GM18520 (cell line): ENCODE data around the gene MYH1.
"Not testable (repeated sequence)": the region's sequence is repeated elsewhere in the genome, so short reads cannot be mapped to it uniquely, and the experiment has no call there.

Experiments used
- ATAC-seq: cut with Tn5 transposase; IDR thresholded peaks from one replicate; pipeline ENCODE4 v1.9.1; 2021; ENCODE audit not compliant: unreplicated experiment

MYH1 gene

DNA sequence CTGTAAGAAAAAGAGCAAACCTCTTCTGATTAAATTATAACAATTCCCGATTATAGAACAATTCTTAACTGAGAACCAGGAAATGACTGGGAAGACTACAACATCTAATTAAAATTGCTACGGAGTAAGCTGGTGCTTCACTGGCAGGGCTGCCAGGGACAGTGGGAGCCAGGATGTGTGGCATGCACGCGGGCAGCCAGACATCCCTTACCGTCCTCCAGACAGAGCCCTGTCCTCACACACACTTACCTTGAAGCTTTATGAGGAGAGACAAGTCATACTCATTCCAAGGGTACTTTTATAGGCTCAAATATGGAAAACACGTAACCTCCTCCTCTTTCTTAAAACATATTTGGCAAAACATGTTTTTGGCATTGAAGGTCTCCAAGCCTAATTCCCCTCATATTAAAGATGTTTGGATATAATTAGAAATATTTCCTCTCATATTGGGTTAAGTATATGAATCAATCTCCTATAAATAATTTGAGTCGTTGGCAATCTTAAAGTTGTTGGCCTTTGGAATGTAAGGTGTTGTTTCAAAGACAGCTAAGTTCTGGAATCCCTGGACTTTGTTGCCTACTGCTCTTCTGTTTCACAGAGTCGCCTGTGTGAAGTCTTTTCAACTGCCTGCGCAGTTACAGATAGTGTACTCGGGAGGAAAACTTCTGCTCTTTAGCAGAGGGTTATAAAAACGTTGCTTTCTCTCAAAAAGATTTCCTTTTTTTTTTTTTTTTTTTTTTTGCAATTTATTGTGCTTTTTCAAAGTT is at the start of gene MYH1:
Gene MYH1, minus strand, starts transcription at position 272 of the 767 bp plus-strand sequence. CDS start 1,900 bp downstream, outside the sequence.
- no peak for ATAC-seq

- no peak for ATAC-seq
Observed at GRCh38 chr17:10563991-10564660, 45.8 kb upstream of the MYH1 start.

DNA sequence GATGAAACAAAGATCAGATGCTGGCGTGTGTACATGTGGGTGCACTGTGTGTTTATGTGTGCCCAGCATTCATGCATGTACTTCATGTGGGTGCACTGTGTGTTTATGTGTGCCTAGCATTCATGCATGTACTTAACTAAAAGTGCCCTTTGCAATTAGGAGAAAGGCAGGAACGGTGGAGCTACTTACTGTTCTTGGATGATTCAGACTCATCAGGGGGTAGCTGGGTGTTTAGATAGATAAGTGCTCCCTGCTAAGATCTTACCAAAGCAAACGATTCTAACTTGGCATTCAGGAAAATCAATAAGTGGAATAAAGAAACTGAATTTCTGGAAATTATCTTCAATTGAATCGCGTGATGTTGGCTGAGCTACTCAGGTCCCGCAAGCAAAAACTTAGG is 39.7 kb upstream of the MYH1 start:
- ATAC-seq, result no peak

- ATAC-seq, result no peak
Observed at GRCh38 chr17:10557422-10557821, 39.1 kb upstream of the MYH1 start.

- ATAC-seq, result no peak
Observed at GRCh38 chr17:10556301-10557005, 38.1 kb upstream of the MYH1 start.

DNA sequence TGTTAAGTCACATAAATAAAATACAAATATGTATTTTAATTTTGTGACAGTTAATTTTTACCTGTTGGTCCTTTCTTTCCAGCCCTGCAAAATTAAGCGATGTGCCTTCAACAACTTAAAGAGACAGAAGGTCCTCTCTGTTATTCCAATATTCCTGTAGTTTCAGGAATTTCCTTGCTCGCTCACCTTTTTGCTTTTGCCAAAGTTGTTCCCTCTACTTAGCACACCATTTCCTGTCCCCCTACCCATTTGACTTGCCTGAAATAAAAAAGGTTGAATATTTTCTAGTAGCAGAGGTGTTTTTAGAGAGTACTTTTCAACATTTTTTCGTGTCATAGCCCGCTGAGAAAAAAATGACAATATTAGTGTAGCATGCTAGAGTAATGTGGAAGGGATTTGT is 31.7 kb upstream of the MYH1 start:
- ATAC-seq, result no peak

GRCh38 chr17:10549096-10549842 is 30.9 kb upstream of the MYH1 start, which contains the start of gene MYH2:
Gene MYH2, minus strand, starts transcription at chr17:10549658. Its CDS starts 1,738 bp downstream, at chr17:10547920.
- ATAC-seq, result no peak

- ATAC-seq, result no peak
Observed at GRCh38 chr17:10547351-10547750, 29.0 kb upstream of the MYH1 start.

DNA sequence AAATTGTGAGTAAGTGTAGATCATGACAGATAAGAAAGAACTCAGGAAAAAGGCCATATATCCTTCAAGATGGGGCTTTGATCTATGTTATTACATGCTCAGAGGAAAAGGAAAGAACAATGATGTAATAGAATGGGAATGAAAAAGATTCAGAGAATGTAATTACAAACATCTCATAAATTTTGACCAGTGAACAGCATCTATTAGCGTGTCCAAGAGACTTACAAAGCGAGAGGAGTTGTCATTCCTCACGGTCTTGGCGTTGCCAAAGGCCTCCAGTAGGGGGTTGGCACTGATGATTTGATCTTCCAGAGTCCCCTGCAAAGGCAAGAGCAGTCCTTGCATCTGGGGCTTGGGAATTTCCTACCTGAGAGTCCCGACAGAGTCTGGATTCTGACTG is 25.1 kb upstream of the MYH1 start:
- ATAC-seq, result not testable (repeated sequence)

DNA sequence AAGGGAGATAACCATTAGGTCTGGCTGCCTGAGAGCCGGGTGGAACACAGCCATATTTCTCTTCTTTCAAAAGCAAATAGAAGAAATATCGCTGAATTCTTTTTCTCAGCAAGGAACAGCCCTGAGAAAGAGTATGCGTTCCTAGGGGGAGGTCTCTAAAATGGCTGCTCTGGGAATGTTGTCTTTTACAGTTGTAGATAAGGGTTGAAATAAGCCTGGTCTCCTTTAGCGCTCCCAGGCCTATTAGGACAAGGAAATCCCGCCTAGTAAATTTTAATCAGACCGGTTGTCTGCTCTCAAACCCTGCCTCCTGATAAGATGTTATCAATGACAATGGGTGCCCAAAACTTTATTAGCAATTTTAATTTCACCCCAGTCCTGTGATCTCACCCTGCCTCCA is 22.8 kb upstream of the MYH1 start:
- not testable (repeated sequence) for ATAC-seq

DNA sequence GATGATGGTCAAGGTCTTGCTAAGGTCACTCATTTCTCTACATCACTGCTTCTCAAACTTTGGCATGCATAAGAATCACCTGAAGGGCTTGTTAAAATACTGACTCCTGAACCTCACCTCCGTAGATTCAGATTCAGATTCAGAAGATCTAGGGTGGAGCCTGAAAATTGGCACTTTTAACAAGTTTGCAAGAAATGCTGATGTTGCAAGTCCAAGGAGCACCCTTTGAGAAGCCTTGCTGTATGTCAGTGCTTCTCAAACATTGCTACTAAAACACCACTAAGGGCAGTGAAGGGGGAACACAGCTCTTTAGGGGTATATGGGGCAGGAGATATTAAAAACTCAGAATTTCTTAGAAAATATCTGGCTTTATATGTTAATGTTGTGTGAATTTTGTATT is 13.7 kb upstream of the MYH1 start:
- ATAC-seq, result no peak

DNA sequence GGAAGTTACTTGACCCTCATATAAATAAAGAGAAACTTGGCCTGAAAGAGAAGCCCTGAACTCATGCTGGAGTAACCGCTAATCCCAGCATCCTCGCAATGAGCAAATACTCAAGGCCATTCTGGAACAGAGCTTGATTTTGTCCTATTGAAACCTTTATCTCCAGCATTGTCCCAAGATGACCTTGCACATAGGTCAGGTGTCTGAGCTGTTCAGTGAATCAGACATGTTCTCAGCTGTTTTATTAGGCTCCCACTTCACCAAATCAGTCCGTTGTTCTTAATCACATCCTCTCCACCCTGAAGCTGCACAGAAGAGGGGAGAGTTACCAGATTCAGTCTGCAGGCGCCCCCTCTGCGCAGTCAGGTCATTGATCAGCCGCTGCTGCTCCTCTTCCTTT is 9.1 kb upstream of the MYH1 start:
- no peak for ATAC-seq

GRCh38 chr17:10526517-10526916 is 8.2 kb upstream of the MYH1 start:
- ATAC-seq, result no peak

DNA sequence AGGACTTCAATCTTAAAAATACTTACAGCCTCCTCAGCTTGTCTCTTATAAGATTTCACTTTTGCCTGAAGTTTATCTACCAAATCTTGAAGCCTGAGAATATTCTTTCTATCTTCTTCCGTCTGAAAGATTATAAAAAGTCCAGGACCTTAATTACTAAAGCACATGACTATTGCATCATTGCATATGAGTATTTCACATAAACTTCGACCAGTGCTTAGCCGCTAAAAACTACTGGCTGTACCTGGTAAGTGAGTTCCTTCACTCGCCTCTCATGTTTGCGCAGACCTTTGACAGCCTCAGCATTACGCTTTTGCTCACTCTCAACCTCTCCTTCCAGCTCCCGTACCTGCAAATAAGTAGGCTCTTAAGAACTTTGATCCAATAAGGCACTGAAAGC is 4.7 kb upstream of the MYH1 start:
- ATAC-seq, result no peak

- no peak for ATAC-seq
Observed at GRCh38 chr17:10521949-10522348, 3.6 kb upstream of the MYH1 start.

GRCh38 chr17:10516638-10517037 is 1.7 kb downstream of the MYH1 start:
- no peak for ATAC-seq

GRCh38 chr17:10516065-10516464 is 2.3 kb downstream of the MYH1 start:
- ATAC-seq, result no peak

GRCh38 chr17:10513299-10514067 is 4.9 kb downstream of the MYH1 start:
- no peak for ATAC-seq

DNA sequence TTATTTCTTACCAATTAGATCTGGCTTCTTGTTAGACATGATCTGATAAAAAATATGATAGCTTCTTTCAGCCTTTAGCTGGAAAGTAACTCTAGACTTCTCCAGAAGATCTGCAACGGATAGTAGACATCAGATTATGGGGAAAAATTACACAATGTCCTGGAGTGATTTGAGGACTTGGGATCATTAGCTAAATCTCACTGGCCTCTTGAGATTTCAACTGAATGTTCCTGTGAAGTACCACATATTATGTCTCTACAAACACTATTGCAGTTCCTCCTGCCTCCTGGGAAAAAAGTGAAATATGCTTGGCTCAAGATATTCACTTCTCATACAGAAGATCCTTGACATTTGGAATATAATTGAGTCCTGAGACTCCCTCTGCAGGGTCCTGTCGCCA is 5.5 kb downstream of the MYH1 start:
- no peak for ATAC-seq

- no peak for ATAC-seq
Observed at GRCh38 chr17:10499950-10500349, 18.4 kb downstream of the MYH1 start.
